Esophagus squamous epithelium (tissue), 4 donors: ENCODE data around the gene STX18.

Experiments used
- POLR2A ChIP-seq, 4 donors: fragments of 450-650 bp; IDR thresholded peaks; one replicate each; pipeline ENCODE4 v1.6.1; 2017; ENCODE audit warnings: antibody characterized with exemption in 4 of 4, mild to moderate bottlenecking in 4 of 4, moderate library complexity in 3 of 4
- TF ChIP-seq, protein P1 (sequence below), 6 experiments: fragments of 450-650 bp in 4 of 6; fragments of 200-600 bp in 2 of 6; sonication (generic) in 2 of 6; IDR thresholded peaks; one replicate each; pipeline ENCODE4 v1.5.1; 2016 to 2019; ENCODE audit warnings: antibody characterized with exemption in 6 of 6, mild to moderate bottlenecking in 4 of 6, moderate library complexity in 4 of 6

DNA sequence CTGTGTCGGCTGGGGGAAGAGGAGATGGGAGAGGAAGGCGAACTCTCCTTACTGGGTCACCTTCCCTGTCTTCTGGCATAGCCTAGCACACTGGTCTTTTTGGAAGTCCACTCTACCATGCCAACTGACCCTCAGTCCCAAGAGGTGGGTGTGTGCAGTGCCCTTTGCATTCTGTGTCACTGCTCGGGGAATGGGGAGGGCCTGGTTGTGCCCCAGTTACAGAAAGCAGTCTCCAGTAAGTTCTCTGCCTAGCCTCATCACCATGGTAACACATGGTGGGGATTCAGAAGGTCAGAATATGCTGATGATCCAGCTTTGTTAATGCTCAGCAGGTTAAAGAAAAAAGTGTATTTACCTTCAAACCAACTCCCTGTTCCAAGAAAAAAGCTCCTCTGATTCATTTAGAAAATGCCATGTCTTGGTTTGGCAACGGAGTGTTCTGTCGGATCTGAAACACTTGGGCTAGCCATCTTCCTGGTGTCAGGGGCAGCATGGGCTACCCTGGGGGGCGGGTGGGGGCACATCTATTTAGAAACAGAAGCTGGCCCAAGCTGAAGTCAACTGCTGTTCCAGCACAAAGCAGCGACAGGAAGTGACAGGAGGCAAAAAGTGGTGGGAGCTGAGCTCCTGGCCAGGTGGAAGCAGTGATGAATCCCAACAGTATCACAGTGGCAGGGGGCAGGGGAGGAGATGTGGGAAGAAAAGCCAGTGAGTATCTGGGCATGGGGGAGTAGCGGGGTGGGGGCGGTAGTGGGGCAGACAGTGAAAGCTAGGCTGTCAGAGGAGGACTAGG, 117.9 kb downstream of the STX18 start:
- TF ChIP-seq, protein P1, sequence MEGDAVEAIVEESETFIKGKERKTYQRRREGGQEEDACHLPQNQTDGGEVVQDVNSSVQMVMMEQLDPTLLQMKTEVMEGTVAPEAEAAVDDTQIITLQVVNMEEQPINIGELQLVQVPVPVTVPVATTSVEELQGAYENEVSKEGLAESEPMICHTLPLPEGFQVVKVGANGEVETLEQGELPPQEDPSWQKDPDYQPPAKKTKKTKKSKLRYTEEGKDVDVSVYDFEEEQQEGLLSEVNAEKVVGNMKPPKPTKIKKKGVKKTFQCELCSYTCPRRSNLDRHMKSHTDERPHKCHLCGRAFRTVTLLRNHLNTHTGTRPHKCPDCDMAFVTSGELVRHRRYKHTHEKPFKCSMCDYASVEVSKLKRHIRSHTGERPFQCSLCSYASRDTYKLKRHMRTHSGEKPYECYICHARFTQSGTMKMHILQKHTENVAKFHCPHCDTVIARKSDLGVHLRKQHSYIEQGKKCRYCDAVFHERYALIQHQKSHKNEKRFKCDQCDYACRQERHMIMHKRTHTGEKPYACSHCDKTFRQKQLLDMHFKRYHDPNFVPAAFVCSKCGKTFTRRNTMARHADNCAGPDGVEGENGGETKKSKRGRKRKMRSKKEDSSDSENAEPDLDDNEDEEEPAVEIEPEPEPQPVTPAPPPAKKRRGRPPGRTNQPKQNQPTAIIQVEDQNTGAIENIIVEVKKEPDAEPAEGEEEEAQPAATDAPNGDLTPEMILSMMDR (IDR thresholded peaks at IDR 0.05): no peak
- no peak for TF ChIP-seq POLR2A (IDR thresholded peaks at IDR 0.05)
